Panc1 (cell line): Measurements from ENCODE around the gene TEN1. TPM values are rescaled to one million over a fixed set of nuclear protein-coding genes. Genes with fewer than 3 reads are reported as not detected.

Experiments
- ATAC-seq: fragments of 200-7000 bp; cut with Tn5 transposase; 2 replicates; pipeline ENCODE4 v1.9.1; 2020; ENCODE audit warnings: mild to moderate bottlenecking, moderate library complexity
- BruUV-seq: library from RNA; stranded (reverse); fragments of 400-500 nt; replicated peaks from 2 replicates; lab custom pipeline; 2021; lab: Mats Ljungman, UMichigan
- CTCF ChIA-PET: fragments of 300-600 bp; sonication (Branson Sonifier 250); formaldehyde crosslinking; loops from one replicate; lab custom pipeline; 2022; ENCODE audit warnings: antibody characterized with exemption; lab: Charles Lee
- POLR2A ChIA-PET: fragments of 300-600 bp; sonication (Branson Sonifier 250); formaldehyde crosslinking; loops from one replicate; lab custom pipeline; 2022; ENCODE audit warnings: antibody characterized with exemption; lab: Charles Lee
- DNase-seq: peaks from one replicate; pipeline ENCODE4 v3.0.0-alpha.2; 2010; ENCODE audit warnings: low read depth, low spot score
- H3K27ac ChIP-seq: 2 replicates; pipeline ENCODE4 v1.5.1; 2011; ENCODE audit warnings: mild to moderate bottlenecking, low read length, inconsistent platforms
- H3K27me3 ChIP-seq: fragments of 200-500 bp; sonication (Bioruptor generic); 2 replicates; pipeline ENCODE4 v1.6.0; 2014; ENCODE audit warnings: low read length, inconsistent platforms; ENCODE audit not compliant: control insufficient read depth, insufficient read depth
- H3K36me3 ChIP-seq: fragments of 200-500 bp; sonication (Bioruptor generic); 2 replicates; pipeline ENCODE4 v1.5.1; 2014; ENCODE audit warnings: inconsistent platforms, mild to moderate bottlenecking, low read length, moderate library complexity; ENCODE audit not compliant: control insufficient read depth, insufficient read depth
- H3K4me1 ChIP-seq: 2 replicates; pipeline ENCODE4 v1.5.1; 2011; ENCODE audit warnings: inconsistent platforms, mild to moderate bottlenecking, low read length, moderate library complexity; ENCODE audit not compliant: control insufficient read depth, insufficient read depth
- H3K4me3 ChIP-seq, 2 experiments: 2 replicates each; pipeline ENCODE4 v1.5.1; 2011 to 2012; ENCODE audit warnings: low read depth in 2 of 2, low read length in 2 of 2, mild to moderate bottlenecking in 2 of 2, inconsistent platforms in 1 of 2, moderate library complexity in 1 of 2
- H3K9me3 ChIP-seq: fragments of 200-500 bp; sonication (Bioruptor generic); 2 replicates; pipeline ENCODE4 v1.5.1; 2014; ENCODE audit warnings: low read depth, mild to moderate bottlenecking, inconsistent platforms, low read length, moderate library complexity; ENCODE audit not compliant: control insufficient read depth, insufficient read depth
- CTCF ChIP-seq: fragments of 450-650 bp; IDR thresholded peaks from 2 replicates; pipeline ENCODE4 v1.5.1; 2017; ENCODE audit warnings: mild to moderate bottlenecking
- POLR2AphosphoS5 ChIP-seq: IDR thresholded peaks from 2 replicates; pipeline ENCODE4 v1.6.1; 2012; ENCODE audit warnings: mild to moderate bottlenecking, low read depth, low read length, moderate library complexity
- REST ChIP-seq, 2 experiments: IDR thresholded peaks; 2 replicates each; pipeline ENCODE4 v1.6.1; 2011 to 2012; ENCODE audit warnings: low read depth in 2 of 2, control low read depth in 1 of 2, low read length in 1 of 2, mild to moderate bottlenecking in 1 of 2, moderate library complexity in 1 of 2; ENCODE audit not compliant: insufficient read depth in 1 of 2
- SIN3A ChIP-seq: IDR thresholded peaks from 2 replicates; pipeline ENCODE4 v1.6.1; 2012; ENCODE audit warnings: low read depth, mild to moderate bottlenecking, low read length, moderate library complexity, borderline replicate concordance; ENCODE audit not compliant: insufficient read depth
- TCF7L2 ChIP-seq: IDR thresholded peaks from 2 replicates; pipeline ENCODE4 v1.6.1; 2011; ENCODE audit warnings: mild to moderate bottlenecking, low read depth, low read length, inconsistent platforms
- in situ Hi-C: cut with HindIII; loops from 2 replicates; pipeline ENCODE4 v1.10.0; 2016; ENCODE audit warnings: low sequenced_read_pairs, low pct_unique_long_range_greater_than_20kb
- intact Hi-C: fragments of 100-400 bp; cut with micrococcal nuclease; formaldehyde crosslinking; loops from one replicate; pipeline ENCODE4 v1.10.0; 2022; ENCODE audit not compliant: unreplicated experiment
- total RNA-seq: library from RNA; stranded (reverse); gene quantifications from one replicate; pipeline ENCODE4 v1.2.1, GENCODE V29; 2021; ENCODE audit not compliant: unreplicated experiment

Gene TEN1
- total RNA-seq, 1 experiment from 2014 or later, result 41.3 TPM

GRCh38 chr17:76038050-76038449 lies 59.0 kb downstream of the TEN1 start:
- Histone ChIP-seq H3K36me3 (peaks cover 24% of the 10 kb centered on the region), H3K9me3 (no peaks in the 10 kb centered on the region), H3K27ac (no peak overlapping the region), H3K4me3 (no peak overlapping the region), H3K27me3 (no peaks in the 10 kb centered on the region), H3K4me1 (no peaks in the 10 kb centered on the region)
- POLR2A ChIA-PET, result no interaction called here
- CTCF ChIA-PET, result no interaction called here
- ATAC-seq, result no peak
- no peak for DNase-seq
- TF ChIP-seq TCF7L2 (no peak), REST (IDR thresholded peaks at IDR 0.05; ENCODE audit: insufficient read depth in 1 of 2, low read depth in 2 of 2, low read length in 1 of 2) (no peak), POLR2AphosphoS5 (no peak)
- BruUV-seq, result no TSS peak
- intact Hi-C loops, result no loop called here
- in situ Hi-C loops, result no loop called here

- H3K9me3 ChIP-seq, result no peaks in the 10 kb centered on the region
- in situ Hi-C loops (no loop called here), intact Hi-C loops (no loop called here)
- no peak overlapping the region for H3K27ac ChIP-seq
- no peak for DNase-seq
- H3K4me1 ChIP-seq, result no peaks in the 10 kb centered on the region
- no peak for TF ChIP-seq SIN3A
- no peak overlapping the region for H3K4me3 ChIP-seq
- H3K36me3 ChIP-seq, result peaks cover 30% of the 10 kb centered on the region
- ATAC-seq, result no peak
- no TSS peak for BruUV-seq
- ChIA-PET CTCF (no interaction called here), POLR2A (no interaction called here)
- H3K27me3 ChIP-seq, result no peaks in the 10 kb centered on the region
Observed at GRCh38 chr17:76039121-76039520, 60.1 kb downstream of the TEN1 start.

GRCh38 chr17:76040376-76040775 lies 61.3 kb downstream of the TEN1 start:
- ATAC-seq, result no peak
- in situ Hi-C loops, result no loop called here

More at GRCh38 chr17:76040376-76040775, 61.3 kb downstream of the TEN1 start:
- CTCF ChIA-PET, result no interaction called here
- Histone ChIP-seq H3K36me3 (peaks cover 33% of the 10 kb centered on the region), H3K4me3 (no peak overlapping the region), H3K27ac (no peak overlapping the region), H3K4me1 (no peaks in the 10 kb centered on the region), H3K9me3 (no peaks in the 10 kb centered on the region), H3K27me3 (no peaks in the 10 kb centered on the region)
- intact Hi-C loops, result no loop called here
- no TSS peak for BruUV-seq
- TF ChIP-seq CTCF (no peak), POLR2AphosphoS5 (no peak), SIN3A (no peak), TCF7L2 (no peak), REST (IDR thresholded peaks at IDR 0.05; ENCODE audit: insufficient read depth in 1 of 2, low read depth in 2 of 2, low read length in 1 of 2) (no peak)
- POLR2A ChIA-PET, result no interaction called here
- no peak for DNase-seq
